Suprapubic skin (tissue), 3 donors: ENCODE data around the gene RANBP3L.

Experiments used
- POLR2AphosphoS5 ChIP-seq, 3 donors: sonication (generic); formaldehyde crosslinking; IDR thresholded peaks; one replicate each; pipeline ENCODE4 v1.6.1; 2017; ENCODE audit warnings: antibody characterized with exemption in 3 of 3
- TF ChIP-seq, protein P1 (sequence below), 2 donors: fragments of 200-600 bp in 1 of 2; fragments of 450-650 bp in 1 of 2; sonication (generic) in 1 of 2; IDR thresholded peaks; one replicate each; pipeline ENCODE4 v1.5.1; 2016 to 2019; ENCODE audit warnings: antibody characterized with exemption in 2 of 2, mild to moderate bottlenecking in 1 of 2, moderate library complexity in 1 of 2

DNA sequence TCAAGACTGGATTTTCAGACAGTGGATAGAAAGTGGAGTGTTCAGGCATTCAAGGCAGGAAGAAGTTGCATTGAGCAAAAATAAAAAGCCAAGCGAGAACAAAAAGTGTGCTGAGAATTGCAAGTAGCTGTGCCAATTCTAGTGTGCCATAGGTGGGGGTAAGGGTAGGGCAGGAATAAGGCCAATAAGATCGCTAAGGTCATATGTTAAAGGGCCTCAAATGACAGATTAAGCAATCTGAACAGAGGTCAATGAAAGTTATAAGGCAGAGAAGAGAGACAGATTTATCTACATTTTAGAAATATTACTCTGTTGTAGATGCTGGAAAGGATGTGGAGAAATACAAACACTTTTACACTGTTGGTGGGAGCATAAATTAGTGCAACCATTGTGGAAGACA is 96.4 kb downstream of the RANBP3L start:
- TF ChIP-seq, protein P1, sequence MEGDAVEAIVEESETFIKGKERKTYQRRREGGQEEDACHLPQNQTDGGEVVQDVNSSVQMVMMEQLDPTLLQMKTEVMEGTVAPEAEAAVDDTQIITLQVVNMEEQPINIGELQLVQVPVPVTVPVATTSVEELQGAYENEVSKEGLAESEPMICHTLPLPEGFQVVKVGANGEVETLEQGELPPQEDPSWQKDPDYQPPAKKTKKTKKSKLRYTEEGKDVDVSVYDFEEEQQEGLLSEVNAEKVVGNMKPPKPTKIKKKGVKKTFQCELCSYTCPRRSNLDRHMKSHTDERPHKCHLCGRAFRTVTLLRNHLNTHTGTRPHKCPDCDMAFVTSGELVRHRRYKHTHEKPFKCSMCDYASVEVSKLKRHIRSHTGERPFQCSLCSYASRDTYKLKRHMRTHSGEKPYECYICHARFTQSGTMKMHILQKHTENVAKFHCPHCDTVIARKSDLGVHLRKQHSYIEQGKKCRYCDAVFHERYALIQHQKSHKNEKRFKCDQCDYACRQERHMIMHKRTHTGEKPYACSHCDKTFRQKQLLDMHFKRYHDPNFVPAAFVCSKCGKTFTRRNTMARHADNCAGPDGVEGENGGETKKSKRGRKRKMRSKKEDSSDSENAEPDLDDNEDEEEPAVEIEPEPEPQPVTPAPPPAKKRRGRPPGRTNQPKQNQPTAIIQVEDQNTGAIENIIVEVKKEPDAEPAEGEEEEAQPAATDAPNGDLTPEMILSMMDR (IDR thresholded peaks at IDR 0.05), result no peak
- no peak for TF ChIP-seq POLR2AphosphoS5 (IDR thresholded peaks at IDR 0.05)
